HCT116 (cell line): ENCODE measurements around the gene TCF7L1. TPM values are rescaled to one million over a fixed set of nuclear protein-coding genes. Genes with fewer than 3 reads are reported as not detected.

Experiments used
- ATAC-seq: fragments of 200-7000 bp; cut with Tn5 transposase; 2 replicates; pipeline ENCODE4 v1.9.1; 2020; ENCODE audit warnings: mild to moderate bottlenecking, moderate library complexity
- BruUV-seq: library from RNA; stranded (reverse); fragments of 400-500 nt; replicated peaks from 2 replicates; lab custom pipeline; 2021; lab: Mats Ljungman, UMichigan
- CTCF ChIA-PET: fragments of 300-600 bp; sonication (Branson Sonifier 250); formaldehyde crosslinking; loops from one replicate; lab custom pipeline; 2021; ENCODE audit warnings: antibody characterized with exemption; lab: Charles Lee
- POLR2A ChIA-PET: fragments of 300-600, 350-600 bp; sonication (Branson Sonifier 250); formaldehyde crosslinking; loops from one replicate; lab custom pipeline; 2021; ENCODE audit warnings: antibody characterized with exemption; lab: Charles Lee
- RAD21 ChIA-PET, 2 experiments: fragments of 300-600 bp; sonication (Branson Sonifier 250); formaldehyde crosslinking; loops; one replicate each; lab custom pipeline; 2023; ENCODE audit warnings: low total read pairs in 2 of 2; ENCODE audit not compliant: uncharacterized antibody in 2 of 2, unreplicated experiment in 2 of 2, low non-redundant PET in 1 of 2; lab: Charles Lee
- DNase-seq: peaks from one replicate; pipeline ENCODE4 v3.0.0-alpha.2; 2010; ENCODE audit warnings: low read depth, low spot score
- H2AFZ ChIP-seq: fragments of 200-600 bp; shearing (Covaris generic), sonication (generic); 2 replicates; pipeline ENCODE4 v1.6.1; 2017; ENCODE audit warnings: low read depth, mixed run types, mixed read lengths, antibody characterized with exemption, low read length; ENCODE audit not compliant: poor library complexity, severe bottlenecking
- H3K27ac ChIP-seq: 2 replicates; pipeline ENCODE4 v1.5.1; 2012; ENCODE audit warnings: low read depth, low read length
- H3K27me3 ChIP-seq: fragments of 200-600 bp; sonication (generic); 2 replicates; pipeline ENCODE4 v1.6.1; 2016; ENCODE audit warnings: mixed run types, low read length, mixed read lengths; ENCODE audit not compliant: insufficient read depth
- H3K36me3 ChIP-seq, 2 experiments: fragments of 200-500 bp in 1 of 2; fragments of 200-600 bp in 1 of 2; sonication (Bioruptor generic) in 1 of 2; sonication (generic) in 1 of 2; 2 replicates each; pipeline versions ENCODE4 v1.5.1 to v1.6.1; 2014 to 2016; ENCODE audit warnings: low read length in 2 of 2, inconsistent platforms in 1 of 2, mixed read lengths in 1 of 2, mixed run types in 1 of 2; ENCODE audit not compliant: insufficient read depth in 2 of 2, control insufficient read depth in 1 of 2
- H3K4me1 ChIP-seq, 2 experiments: fragments of 200-600 bp in 1 of 2; sonication (generic) in 1 of 2; 2 replicates each; pipeline versions ENCODE4 v1.5.1 to v1.6.1; 2012 to 2017; ENCODE audit warnings: low read length in 2 of 2, inconsistent platforms in 1 of 2, mild to moderate bottlenecking in 1 of 2, mixed read lengths in 1 of 2, mixed run types in 1 of 2, moderate library complexity in 1 of 2; ENCODE audit not compliant: insufficient read depth in 2 of 2, control insufficient read depth in 1 of 2
- H3K4me2 ChIP-seq: fragments of 200-600 bp; sonication (generic); 2 replicates; pipeline ENCODE4 v1.6.1; 2017; ENCODE audit warnings: mixed run types, low read length, mixed read lengths
- H3K4me3 ChIP-seq, 2 experiments: fragments of 200-600 bp in 1 of 2; sonication (generic) in 1 of 2; replicated peaks in 1 of 2; 2 replicates each; pipeline ENCODE4 v1.5.1; 2011 to 2016; ENCODE audit warnings: low read length in 2 of 2, control low read depth in 1 of 2, low read depth in 1 of 2, mild to moderate bottlenecking in 1 of 2, mixed read lengths in 1 of 2, mixed run types in 1 of 2
- H3K79me2 ChIP-seq: fragments of 200-600 bp; sonication (generic); 2 replicates; pipeline ENCODE4 v1.6.1; 2017; ENCODE audit warnings: mild to moderate bottlenecking, mixed run types, low read length, moderate library complexity, mixed read lengths; ENCODE audit not compliant: insufficient read depth
- H3K9ac ChIP-seq: fragments of 200-600 bp; sonication (generic); 2 replicates; pipeline ENCODE4 v1.6.1; 2016; ENCODE audit warnings: low read length, mixed read lengths
- H3K9me2 ChIP-seq: fragments of 200-600 bp; sonication (generic), shearing (Covaris generic); 2 replicates; pipeline ENCODE4 v1.6.1; 2017; ENCODE audit warnings: mixed run types, mild to moderate bottlenecking, moderate library complexity; ENCODE audit not compliant: insufficient read depth
- H3K9me3 ChIP-seq, 2 experiments: fragments of 200-500 bp in 1 of 2; fragments of 200-600 bp in 1 of 2; sonication (Bioruptor generic) in 1 of 2; sonication (generic) in 1 of 2; 2 replicates each; pipeline ENCODE4 v1.6.1; 2014 to 2017; ENCODE audit warnings: low read length in 2 of 2, mixed read lengths in 2 of 2, inconsistent platforms in 1 of 2, low read depth in 1 of 2, mild to moderate bottlenecking in 1 of 2, mixed run types in 1 of 2, moderate library complexity in 1 of 2; ENCODE audit not compliant: control insufficient read depth in 1 of 2, insufficient read depth in 1 of 2
- H4K20me1 ChIP-seq: fragments of 200-600 bp; sonication (generic), shearing (Covaris generic); 2 replicates; pipeline ENCODE4 v1.6.1; 2017; ENCODE audit warnings: mixed run types, mild to moderate bottlenecking, moderate library complexity; ENCODE audit not compliant: insufficient read depth
- CEBPB ChIP-seq: IDR thresholded peaks from 2 replicates; pipeline ENCODE4 v1.6.1; 2012; ENCODE audit warnings: low read depth
- EGR1 ChIP-seq: IDR thresholded peaks from 2 replicates; pipeline ENCODE4 v1.6.1; 2012; ENCODE audit warnings: low read depth
- EZH2 ChIP-seq: fragments of 200-600 bp; sonication (generic); IDR thresholded peaks from 2 replicates; pipeline ENCODE4 v1.6.1; 2017; ENCODE audit warnings: antibody characterized with exemption, mixed run types
- FOSL1 ChIP-seq: IDR thresholded peaks from 2 replicates; pipeline ENCODE4 v1.6.1; 2012; ENCODE audit warnings: low read depth
- JUND ChIP-seq: IDR thresholded peaks from 2 replicates; pipeline ENCODE4 v1.6.1; 2012
- POLR2A ChIP-seq: IDR thresholded peaks from 2 replicates; pipeline ENCODE4 v1.7.0; 2011; ENCODE audit warnings: borderline replicate concordance; ENCODE audit not compliant: insufficient read depth, insufficient read length; ENCODE audit errors: extremely low read depth
- POLR2AphosphoS5 ChIP-seq: IDR thresholded peaks from 2 replicates; pipeline ENCODE4 v1.6.1; 2011; ENCODE audit warnings: mild to moderate bottlenecking, low read depth, low read length, moderate library complexity
- RAD21 ChIP-seq: IDR thresholded peaks from 2 replicates; pipeline ENCODE4 v1.6.1; 2012; ENCODE audit warnings: low read depth, mild to moderate bottlenecking
- SIN3A ChIP-seq: IDR thresholded peaks from 2 replicates; pipeline ENCODE4 v1.6.1; 2012; ENCODE audit warnings: low read depth
- SP1 ChIP-seq: IDR thresholded peaks from 2 replicates; pipeline ENCODE4 v1.6.1; 2012; ENCODE audit warnings: low read depth
- YY1 ChIP-seq: IDR thresholded peaks from 2 replicates; pipeline ENCODE4 v1.6.1; 2011; ENCODE audit warnings: low read length, low read depth, moderate library complexity, mild to moderate bottlenecking; ENCODE audit not compliant: insufficient replicate concordance; ENCODE audit errors: extremely low read depth
- ZFX ChIP-seq: fragments of 450-650 bp; IDR thresholded peaks from 2 replicates; pipeline ENCODE4 v1.6.1; 2017
- ZNF274 ChIP-seq: fragments of 200-500 bp; sonication (Bioruptor generic); IDR thresholded peaks from 2 replicates; pipeline ENCODE4 v1.6.1; 2014; ENCODE audit warnings: mild to moderate bottlenecking, low read depth, low read length, inconsistent platforms
- intact Hi-C: fragments of 100-400 bp; cut with micrococcal nuclease; formaldehyde crosslinking; loops from 2 replicates; pipeline ENCODE4 v1.10.0; 2022
- total RNA-seq: library from RNA; stranded (reverse); gene quantifications from one replicate; pipeline ENCODE4 v1.2.1, GENCODE V29; 2021; ENCODE audit not compliant: unreplicated experiment
- TF ChIP-seq, protein P1 (sequence below): IDR thresholded peaks from 2 replicates; pipeline ENCODE4 v1.6.1; 2012
- TF ChIP-seq, protein P2 (sequence below): IDR thresholded peaks from 2 replicates; pipeline ENCODE4 v1.6.1; 2012
- TF ChIP-seq, protein P3 (sequence below), 3 experiments: fragments of 200-600 bp in 1 of 3; sonication (generic) in 1 of 3; IDR thresholded peaks in 2 of 3; conservative IDR thresholded peaks in 1 of 3; 2 replicates each; pipeline ENCODE4 v1.5.1; 2012 to 2017; ENCODE audit warnings: low read depth in 2 of 3, low read length in 2 of 3, antibody characterized with exemption in 1 of 3, borderline replicate concordance in 1 of 3, control low read depth in 1 of 3, mild to moderate bottlenecking in 1 of 3, mixed read lengths in 1 of 3, mixed run types in 1 of 3, moderate library complexity in 1 of 3; ENCODE audit not compliant: insufficient read depth in 1 of 3
- TF ChIP-seq, protein P4 (sequence below): IDR thresholded peaks from 2 replicates; pipeline ENCODE4 v1.6.1; 2011; ENCODE audit warnings: mild to moderate bottlenecking, low read length, moderate library complexity; ENCODE audit not compliant: insufficient replicate concordance; ENCODE audit errors: extremely low read depth

TCF7L1 gene
- total RNA-seq, 1 experiment from 2014 or later = 10.3 TPM

DNA sequence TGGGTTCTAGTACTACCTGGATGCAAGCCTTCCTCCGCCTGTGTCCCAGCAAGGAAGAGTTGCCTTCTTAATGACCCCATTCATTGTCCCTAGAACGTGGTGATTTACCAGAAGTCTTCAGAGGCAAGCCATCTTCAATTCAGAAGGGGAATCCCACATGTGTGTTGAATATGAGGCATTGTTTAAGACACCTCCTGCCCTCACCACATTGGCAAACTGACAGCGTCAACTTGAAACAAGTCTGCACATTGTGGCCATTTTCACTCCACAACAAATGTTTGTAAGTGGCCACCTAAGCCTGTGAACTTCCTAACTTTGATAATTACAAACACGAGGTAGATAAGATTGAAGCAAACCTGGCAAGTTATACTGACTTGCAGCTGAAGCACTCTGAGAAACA is 83.7 kb downstream of the TCF7L1 start:
- ChIA-PET CTCF (no interaction called here), POLR2A (no interaction called here), RAD21 (no interaction called here)
- DNase-seq (no peak), ATAC-seq (no peak)
- H3K27me3 ChIP-seq = no peaks in the 10 kb centered on the region
- TF ChIP-seq ZFX = no peak
- no peak for TF ChIP-seq CEBPB
- TF ChIP-seq POLR2AphosphoS5 = no peak
- TF ChIP-seq, protein P1, sequence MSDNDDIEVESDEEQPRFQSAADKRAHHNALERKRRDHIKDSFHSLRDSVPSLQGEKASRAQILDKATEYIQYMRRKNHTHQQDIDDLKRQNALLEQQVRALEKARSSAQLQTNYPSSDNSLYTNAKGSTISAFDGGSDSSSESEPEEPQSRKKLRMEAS = no peak
- TF ChIP-seq POLR2A = no peak
- TF ChIP-seq EZH2 = no peak
- no peak for TF ChIP-seq JUND
- no peak for TF ChIP-seq ZNF274
- TF ChIP-seq, protein P2, sequence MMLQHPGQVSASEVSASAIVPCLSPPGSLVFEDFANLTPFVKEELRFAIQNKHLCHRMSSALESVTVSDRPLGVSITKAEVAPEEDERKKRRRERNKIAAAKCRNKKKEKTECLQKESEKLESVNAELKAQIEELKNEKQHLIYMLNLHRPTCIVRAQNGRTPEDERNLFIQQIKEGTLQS = no peak
- no peak for TF ChIP-seq FOSL1
- TF ChIP-seq RAD21 = no peak
- no peak for TF ChIP-seq SP1
- no peaks in the 10 kb centered on the region for H3K4me1 ChIP-seq
- H3K4me2 ChIP-seq = no peak overlapping the region
- no peak overlapping the region for H3K9ac ChIP-seq
- BruUV-seq = no TSS peak
- no peaks in the 10 kb centered on the region for H3K9me3 ChIP-seq
- H3K4me3 ChIP-seq = no peak overlapping the region
- H2AFZ ChIP-seq = no peak overlapping the region
- no peaks in the 10 kb centered on the region for H3K79me2 ChIP-seq
- H4K20me1 ChIP-seq = no peaks in the 10 kb centered on the region
- intact Hi-C loops = no loop called here
- H3K36me3 ChIP-seq = no peaks in the 10 kb centered on the region
- H3K9me2 ChIP-seq = no peaks in the 10 kb centered on the region
- no peak overlapping the region for H3K27ac ChIP-seq

DNA sequence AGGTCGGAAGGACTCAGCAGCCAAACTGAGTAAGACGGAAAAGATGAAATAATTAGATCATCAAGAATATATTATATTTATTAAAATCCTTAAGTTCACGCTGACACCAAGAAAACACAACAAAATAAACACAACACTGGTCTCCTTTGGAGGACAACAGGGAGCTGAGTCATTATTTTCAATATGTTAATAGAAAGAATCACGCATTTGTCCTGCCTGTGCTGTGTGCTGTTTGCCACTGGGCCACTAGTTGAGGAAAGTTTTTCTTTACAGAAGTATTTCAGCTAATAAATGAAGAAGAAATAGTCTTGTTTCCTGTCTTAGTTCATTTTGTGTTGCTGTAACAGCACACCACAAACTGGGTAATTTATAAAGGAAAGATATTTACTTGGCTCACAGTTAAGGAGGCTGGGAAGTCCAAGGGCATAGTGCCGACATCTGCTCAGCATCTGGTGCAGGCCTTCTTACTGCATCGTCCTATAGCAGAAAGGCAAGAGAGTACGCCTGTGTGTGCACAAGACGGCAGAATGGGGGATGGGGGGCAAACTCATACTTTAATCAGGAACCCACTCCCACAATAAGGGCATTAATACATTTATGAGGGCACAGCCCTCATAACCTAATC is 88.0 kb downstream of the TCF7L1 start:
- POLR2A ChIA-PET = no interaction called here
- no peak overlapping the region for H2AFZ ChIP-seq
- ATAC-seq (no peak), DNase-seq (no peak)
- CTCF ChIA-PET = no interaction called here
- no TSS peak for BruUV-seq
- no peaks in the 10 kb centered on the region for H3K4me1 ChIP-seq
- H3K4me3 ChIP-seq = no peak overlapping the region
- no peaks in the 10 kb centered on the region for H4K20me1 ChIP-seq
- no peaks in the 10 kb centered on the region for H3K36me3 ChIP-seq
- no peaks in the 10 kb centered on the region for H3K9me2 ChIP-seq
- RAD21 ChIA-PET = no interaction called here
- H3K9ac ChIP-seq = no peak overlapping the region
- no peak overlapping the region for H3K4me2 ChIP-seq
- no peaks in the 10 kb centered on the region for H3K27me3 ChIP-seq
- no peaks in the 10 kb centered on the region for H3K79me2 ChIP-seq
- H3K9me3 ChIP-seq = no peaks in the 10 kb centered on the region
- intact Hi-C loops = no loop called here
- no peak overlapping the region for H3K27ac ChIP-seq
- TF ChIP-seq, protein P3, sequence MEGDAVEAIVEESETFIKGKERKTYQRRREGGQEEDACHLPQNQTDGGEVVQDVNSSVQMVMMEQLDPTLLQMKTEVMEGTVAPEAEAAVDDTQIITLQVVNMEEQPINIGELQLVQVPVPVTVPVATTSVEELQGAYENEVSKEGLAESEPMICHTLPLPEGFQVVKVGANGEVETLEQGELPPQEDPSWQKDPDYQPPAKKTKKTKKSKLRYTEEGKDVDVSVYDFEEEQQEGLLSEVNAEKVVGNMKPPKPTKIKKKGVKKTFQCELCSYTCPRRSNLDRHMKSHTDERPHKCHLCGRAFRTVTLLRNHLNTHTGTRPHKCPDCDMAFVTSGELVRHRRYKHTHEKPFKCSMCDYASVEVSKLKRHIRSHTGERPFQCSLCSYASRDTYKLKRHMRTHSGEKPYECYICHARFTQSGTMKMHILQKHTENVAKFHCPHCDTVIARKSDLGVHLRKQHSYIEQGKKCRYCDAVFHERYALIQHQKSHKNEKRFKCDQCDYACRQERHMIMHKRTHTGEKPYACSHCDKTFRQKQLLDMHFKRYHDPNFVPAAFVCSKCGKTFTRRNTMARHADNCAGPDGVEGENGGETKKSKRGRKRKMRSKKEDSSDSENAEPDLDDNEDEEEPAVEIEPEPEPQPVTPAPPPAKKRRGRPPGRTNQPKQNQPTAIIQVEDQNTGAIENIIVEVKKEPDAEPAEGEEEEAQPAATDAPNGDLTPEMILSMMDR (IDR thresholded peaks at IDR 0.05 in 2 of 3, conservative IDR thresholded peaks at IDR 0.05 in 1 of 3; ENCODE audit: borderline replicate concordance in 1 of 3, insufficient read depth in 1 of 3, low read depth in 2 of 3, low read length in 2 of 3) = no peak
- TF ChIP-seq RAD21 = no peak
- TF ChIP-seq ZNF274 = no peak
- no peak for TF ChIP-seq SIN3A
- no peak for TF ChIP-seq ZFX
- no peak for TF ChIP-seq FOSL1
- no peak for TF ChIP-seq YY1
- no peak for TF ChIP-seq EGR1
- TF ChIP-seq, protein P1 = no peak
- TF ChIP-seq SP1 = no peak
- no peak for TF ChIP-seq JUND
- TF ChIP-seq, protein P4, sequence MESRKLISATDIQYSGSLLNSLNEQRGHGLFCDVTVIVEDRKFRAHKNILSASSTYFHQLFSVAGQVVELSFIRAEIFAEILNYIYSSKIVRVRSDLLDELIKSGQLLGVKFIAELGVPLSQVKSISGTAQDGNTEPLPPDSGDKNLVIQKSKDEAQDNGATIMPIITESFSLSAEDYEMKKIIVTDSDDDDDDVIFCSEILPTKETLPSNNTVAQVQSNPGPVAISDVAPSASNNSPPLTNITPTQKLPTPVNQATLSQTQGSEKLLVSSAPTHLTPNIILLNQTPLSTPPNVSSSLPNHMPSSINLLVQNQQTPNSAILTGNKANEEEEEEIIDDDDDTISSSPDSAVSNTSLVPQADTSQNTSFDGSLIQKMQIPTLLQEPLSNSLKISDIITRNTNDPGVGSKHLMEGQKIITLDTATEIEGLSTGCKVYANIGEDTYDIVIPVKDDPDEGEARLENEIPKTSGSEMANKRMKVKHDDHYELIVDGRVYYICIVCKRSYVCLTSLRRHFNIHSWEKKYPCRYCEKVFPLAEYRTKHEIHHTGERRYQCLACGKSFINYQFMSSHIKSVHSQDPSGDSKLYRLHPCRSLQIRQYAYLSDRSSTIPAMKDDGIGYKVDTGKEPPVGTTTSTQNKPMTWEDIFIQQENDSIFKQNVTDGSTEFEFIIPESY = no peak
